GM19467 (cell line): ENCODE data around the gene ZNF236.
A peak's percentile ranks its signal among the peaks of the same experiment; 100 is the strongest.
"Not testable (repeated sequence)": the region's sequence is repeated elsewhere in the genome, so short reads cannot be mapped to it uniquely, and the experiment has no call there.

ENCODE experiments used
- ATAC-seq: cut with Tn5 transposase; IDR thresholded peaks from one replicate; pipeline ENCODE4 v1.9.1; 2021; ENCODE audit warnings: mild to moderate bottlenecking, moderate library complexity; ENCODE audit not compliant: unreplicated experiment

Gene ZNF236

GRCh38 chr18:76822506-76823160 is at the start of gene ZNF236:
Gene ZNF236, plus strand, starts transcription at chr18:76822557. Its CDS starts 51 bp downstream, at chr18:76822608.
- peak; percentile 42 for ATAC-seq

GRCh38 chr18:76772665-76773064 is 49.7 kb upstream of the ZNF236 start:
- no peak for ATAC-seq

- ATAC-seq = not testable (repeated sequence)
Observed at GRCh38 chr18:76777036-76777435, 45.3 kb upstream of the ZNF236 start.

GRCh38 chr18:76783786-76784484 is 38.4 kb upstream of the ZNF236 start:
- no peak for ATAC-seq

- ATAC-seq = no peak
Observed at GRCh38 chr18:76785872-76786271, 36.5 kb upstream of the ZNF236 start.

- no peak for ATAC-seq
Observed at GRCh38 chr18:76788571-76789317, 33.6 kb upstream of the ZNF236 start.

GRCh38 chr18:76791106-76791505 is 31.3 kb upstream of the ZNF236 start:
- no peak for ATAC-seq

GRCh38 chr18:76791642-76792041 is 30.7 kb upstream of the ZNF236 start:
- ATAC-seq = no peak

- ATAC-seq = no peak
Observed at GRCh38 chr18:76794326-76794725, 28.0 kb upstream of the ZNF236 start.

GRCh38 chr18:76801567-76802505 is 20.5 kb upstream of the ZNF236 start:
- peak; percentile 94 for ATAC-seq

- ATAC-seq = no peak
Observed at GRCh38 chr18:76803413-76803812, 18.9 kb upstream of the ZNF236 start.

- ATAC-seq = peak; percentile 65
Observed at GRCh38 chr18:76803814-76804213, 18.5 kb upstream of the ZNF236 start.

GRCh38 chr18:76805221-76805620 is 17.1 kb upstream of the ZNF236 start:
- ATAC-seq = no peak

GRCh38 chr18:76806301-76806700 is 16.1 kb upstream of the ZNF236 start:
- ATAC-seq = no peak

GRCh38 chr18:76808561-76808960 is 13.8 kb upstream of the ZNF236 start:
- ATAC-seq = no peak

GRCh38 chr18:76811530-76811929 is 10.8 kb upstream of the ZNF236 start:
- not testable (repeated sequence) for ATAC-seq

GRCh38 chr18:76814256-76814655 is 8.1 kb upstream of the ZNF236 start:
- ATAC-seq = no peak

- no peak for ATAC-seq
Observed at GRCh38 chr18:76816127-76816526, 6.2 kb upstream of the ZNF236 start.

GRCh38 chr18:76817888-76818611 is 4.3 kb upstream of the ZNF236 start:
- ATAC-seq = no peak
